K562 (cell line): ENCODE results near the gene GEMIN7. TPM values are rescaled to one million over a fixed set of nuclear protein-coding genes. Genes with fewer than 3 reads are reported as not detected.

Experiments used
- ATAC-seq: fragments of 200-7000 bp; cut with Tn5 transposase; 3 replicates; pipeline ENCODE4 v1.9.1; 2020; ENCODE audit warnings: moderate library complexity
- BruUV-seq: library from RNA; stranded (reverse); fragments of 400-500 nt; replicated peaks from 2 replicates; lab custom pipeline; 2021; lab: Mats Ljungman, UMichigan
- CTCF ChIA-PET: fragments of 300-600 bp; formaldehyde crosslinking; extraction: SDS; loops from one replicate; lab custom pipeline; 2021; ENCODE audit warnings: low intra/inter-chr PET ratio; lab: Yijun Ruan, JAX
- POLR2A ChIA-PET: fragments of 300-600, 350-650 bp; sonication (Branson Sonifier 250); formaldehyde crosslinking; extraction: SDS; loops from one replicate; lab custom pipeline; 2021; ENCODE audit warnings: antibody characterized with exemption, inconsistent platforms; lab: Yijun Ruan, JAX
- DNase-seq, 4 experiments: peaks; one replicate each; pipeline versions ENCODE4 v3.0.0 to v3.0.0-alpha.2; 2011 to 2018; ENCODE audit warnings: low spot score in 3 of 4, mixed read lengths in 3 of 4; ENCODE audit errors: extremely low read depth in 1 of 4
- FAIRE-seq: peaks from 2 replicates; lab custom pipeline; 2011; peaks lifted over from hg19 to GRCh38; lab: Jason Lieb, UNC
- H2AFZ ChIP-seq: 2 replicates; pipeline ENCODE4 v1.6.0; 2011; ENCODE audit warnings: low read depth, low read length, control low read depth, inconsistent platforms
- H3K27ac ChIP-seq: fragments of 200-600 bp; 3 replicates; pipeline ENCODE4 v1.8.0; 2011; ENCODE audit warnings: low read depth, mild to moderate bottlenecking, control low read depth, inconsistent platforms, low read length, moderate library complexity, mixed read lengths; ENCODE audit errors: extremely low read depth
- H3K27me3 ChIP-seq, 2 experiments: fragments of 300-600 bp in 1 of 2; 2 replicates in 1 of 2; 3 replicates in 1 of 2; pipeline versions ENCODE4 v1.6.0 to v1.8.0; 2011; ENCODE audit warnings: inconsistent platforms in 2 of 2, low read length in 2 of 2, mild to moderate bottlenecking in 1 of 2, mixed read lengths in 1 of 2, moderate library complexity in 1 of 2; ENCODE audit not compliant: control insufficient read depth in 2 of 2, insufficient read depth in 2 of 2
- H3K36me3 ChIP-seq: fragments of 300-600 bp; 3 replicates; pipeline ENCODE4 v1.8.0; 2011; ENCODE audit warnings: mild to moderate bottlenecking, low read length, inconsistent platforms; ENCODE audit not compliant: control insufficient read depth, insufficient read depth
- H3K4me1 ChIP-seq, 2 experiments: fragments of 200-600 bp in 1 of 2; replicated peaks in 1 of 2; 2 replicates in 1 of 2; 3 replicates in 1 of 2; pipeline versions ENCODE4 v1.5.1 to v1.8.0; 2011; ENCODE audit warnings: inconsistent platforms in 2 of 2, low read length in 2 of 2, mild to moderate bottlenecking in 1 of 2, mixed read lengths in 1 of 2, moderate library complexity in 1 of 2; ENCODE audit not compliant: control insufficient read depth in 2 of 2, insufficient read depth in 2 of 2
- H3K4me2 ChIP-seq: 2 replicates; pipeline ENCODE4 v1.6.1; 2011; ENCODE audit warnings: low read length, control low read depth, inconsistent platforms, mixed read lengths; ENCODE audit not compliant: insufficient read depth
- H3K4me3 ChIP-seq: fragments of 200-600 bp; sonication (generic), shearing (Covaris generic); 2 replicates; pipeline ENCODE4 v1.5.1; 2016; ENCODE audit warnings: control low read depth, inconsistent platforms
- H3K79me2 ChIP-seq: fragments of 200-600 bp; 3 replicates; pipeline ENCODE4 v1.8.0; 2011; ENCODE audit warnings: low read length, inconsistent platforms; ENCODE audit not compliant: control insufficient read depth, insufficient read depth
- H3K9ac ChIP-seq, 2 experiments: 2 replicates each; pipeline versions ENCODE4 v1.6.0 to v1.6.1; 2011; ENCODE audit warnings: low read depth in 2 of 2, low read length in 2 of 2, control low read depth in 1 of 2, inconsistent platforms in 1 of 2, mild to moderate bottlenecking in 1 of 2, mixed read lengths in 1 of 2; ENCODE audit not compliant: insufficient read depth in 1 of 2
- H3K9me1 ChIP-seq: one replicate; pipeline ENCODE4 v1.6.0; 2011; ENCODE audit warnings: inconsistent platforms, mild to moderate bottlenecking, low read length, moderate library complexity; ENCODE audit not compliant: control insufficient read depth, insufficient read depth
- H3K9me3 ChIP-seq: replicated peaks from 2 replicates; pipeline ENCODE4 v1.5.1; 2011; ENCODE audit warnings: low read depth, low read length, inconsistent platforms; ENCODE audit not compliant: control insufficient read depth, insufficient read depth
- H4K20me1 ChIP-seq: replicated peaks from 2 replicates; pipeline ENCODE4 v1.6.1; 2011; ENCODE audit warnings: low read length, inconsistent platforms, mixed read lengths; ENCODE audit not compliant: control insufficient read depth, insufficient read depth
- MYBL2 ChIP-seq, 2 experiments: fragments of 450-650 bp in 1 of 2; sonication (generic) in 1 of 2; formaldehyde crosslinking in 1 of 2; IDR thresholded peaks; 2 replicates each; pipeline versions ENCODE4 v1.6.1 to v1.8.1; 2017 to 2022; ENCODE audit warnings: borderline replicate concordance in 1 of 2, inconsistent platforms in 1 of 2, low read depth in 1 of 2, mild to moderate bottlenecking in 1 of 2, missing genetic modification reagents in 1 of 2, moderate library complexity in 1 of 2
- NR0B1 ChIP-seq: fragments of 450-650 bp; IDR thresholded peaks from one replicate; pipeline ENCODE4 v1.6.1; 2018; ENCODE audit warnings: mild to moderate bottlenecking, moderate library complexity; ENCODE audit not compliant: partially characterized antibody
- NR2F6 ChIP-seq: fragments of 450-650 bp; formaldehyde crosslinking; IDR thresholded peaks from 2 replicates; pipeline ENCODE4 v1.4.0; 2020; ENCODE audit warnings: mild to moderate bottlenecking
- SP1 ChIP-seq: sonication (generic); formaldehyde crosslinking; IDR thresholded peaks from 2 replicates; pipeline ENCODE4 v1.8.1; 2022; ENCODE audit warnings: mild to moderate bottlenecking, missing genetic modification reagents
- WGBS: fragments of 100-300 bp; shearing (Covaris generic); methylation state at CpG from one replicate; pipeline ENCODE4 v1.1.6; 2016; ENCODE audit warnings: low coverage, mixed read lengths; ENCODE audit not compliant: insufficient coverage; ENCODE audit errors: missing lambda C conversion rate; 5-methylcytosine and 5-hydroxymethylcytosine counted together
- in situ Hi-C: fragments of 300-500 bp; cut with MboI; formaldehyde crosslinking; loops from 4 replicates; pipeline ENCODE4 v1.15.0; 2018; ENCODE audit warnings: inconsistent platforms, mixed read lengths
- intact Hi-C: fragments of 100-400 bp; cut with micrococcal nuclease; formaldehyde crosslinking; loops from 2 replicates; pipeline ENCODE4 v1.14.2; 2022
- polyA plus RNA-seq, 8 experiments: library from polyadenylated mRNA; depleted of rRNA in 4 of 8; stranded (reverse) in 5 of 8; unstranded in 3 of 8; fragments of >200 nt; fragmentation: Nextera tagmentation in 2 of 8; fragmentation: Illumina TruSeq in 1 of 8; extraction: Ambion mirVana in 2 of 8; extraction: Trizol in 1 of 8; gene quantifications; 2 replicates each; pipeline versions ENCODE4 v1.2.1 to v1.2.3, GENCODE V29; 2011 to 2014; ENCODE audit warnings: inconsistent platforms in 1 of 8, missing spikeins in 1 of 8
- total RNA-seq, 7 experiments: library from RNA; depleted of rRNA in 6 of 7; stranded (reverse); fragments of >200 nt in 6 of 7; fragmentation: Illumina TruSeq in 2 of 7; extraction: Trizol in 2 of 7; gene quantifications; 2 replicates each; pipeline versions ENCODE4 v1.2.1 to v1.2.3, GENCODE V29; 2011 to 2021; ENCODE audit warnings: low replicate concordance in 1 of 7
- TF ChIP-seq, protein P1 (sequence below): fragments of 450-650 bp; IDR thresholded peaks from 2 replicates; pipeline ENCODE4 v1.7.1; 2018; ENCODE audit warnings: mild to moderate bottlenecking, low read depth; ENCODE audit not compliant: partially characterized antibody

Gene GEMIN7
- total and polyA plus RNA-seq, 9 of the 15 experiments (the other 6 are each of a cell fraction or from before 2014, with no cell fraction given), result 23.1 to 124 (median 54.9) TPM

DNA sequence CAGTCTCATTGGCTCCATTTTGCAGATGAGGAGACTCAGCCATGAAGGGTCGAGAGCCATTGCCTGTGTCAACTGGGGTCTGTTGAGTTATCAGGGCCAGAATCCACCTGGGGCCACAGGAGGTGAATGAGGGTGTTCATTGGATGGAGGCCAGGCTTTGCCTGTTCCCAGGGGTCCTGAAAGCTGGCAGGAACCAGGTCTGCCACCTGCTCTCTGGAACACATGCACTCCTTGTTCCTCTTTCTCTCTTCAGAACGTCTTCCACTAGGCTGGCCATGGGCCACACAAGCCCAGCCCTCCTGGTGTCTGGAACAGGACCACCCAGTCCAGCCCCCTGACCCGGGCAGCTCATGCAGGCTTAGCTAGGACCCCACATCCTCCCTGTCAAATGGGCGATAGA is 35.1 kb downstream of the GEMIN7 start:
- Histone ChIP-seq H3K4me2 (no peak overlapping the region), H3K79me2 (peaks cover 80% of the 10 kb centered on the region)
- BruUV-seq, result no TSS peak

More for the DNA sequence above, 35.1 kb downstream of the GEMIN7 start:
- no peaks in the 10 kb centered on the region for H3K27me3 ChIP-seq
- H3K27ac ChIP-seq, result no peak overlapping the region
- in situ Hi-C loops, result no loop called here
- peaks cover 5% of the 10 kb centered on the region for H3K9me1 ChIP-seq
- peaks cover 8 to 40% of the 10 kb centered on the region in 2 experiments; a peak in 4 of 5 replicates for H3K4me1 ChIP-seq
- 72% methylated on average over 3 of the region's 4 CpGs for WGBS
- peaks cover 33% of the 10 kb centered on the region for H4K20me1 ChIP-seq
- DNase-seq, result no peak
- TF ChIP-seq NR0B1 (no peak), SP1 (CRISPR knock-in tag) (no peak), NR2F6 (CRISPR knock-in tag) (no peak), MYBL2 (IDR thresholded peaks at IDR 0.05; ENCODE audit: low read depth) (no peak), MYBL2 (CRISPR knock-in tag; IDR thresholded peaks at IDR 0.05; ENCODE audit: borderline replicate concordance) (no peak)
- TF ChIP-seq, protein P1, sequence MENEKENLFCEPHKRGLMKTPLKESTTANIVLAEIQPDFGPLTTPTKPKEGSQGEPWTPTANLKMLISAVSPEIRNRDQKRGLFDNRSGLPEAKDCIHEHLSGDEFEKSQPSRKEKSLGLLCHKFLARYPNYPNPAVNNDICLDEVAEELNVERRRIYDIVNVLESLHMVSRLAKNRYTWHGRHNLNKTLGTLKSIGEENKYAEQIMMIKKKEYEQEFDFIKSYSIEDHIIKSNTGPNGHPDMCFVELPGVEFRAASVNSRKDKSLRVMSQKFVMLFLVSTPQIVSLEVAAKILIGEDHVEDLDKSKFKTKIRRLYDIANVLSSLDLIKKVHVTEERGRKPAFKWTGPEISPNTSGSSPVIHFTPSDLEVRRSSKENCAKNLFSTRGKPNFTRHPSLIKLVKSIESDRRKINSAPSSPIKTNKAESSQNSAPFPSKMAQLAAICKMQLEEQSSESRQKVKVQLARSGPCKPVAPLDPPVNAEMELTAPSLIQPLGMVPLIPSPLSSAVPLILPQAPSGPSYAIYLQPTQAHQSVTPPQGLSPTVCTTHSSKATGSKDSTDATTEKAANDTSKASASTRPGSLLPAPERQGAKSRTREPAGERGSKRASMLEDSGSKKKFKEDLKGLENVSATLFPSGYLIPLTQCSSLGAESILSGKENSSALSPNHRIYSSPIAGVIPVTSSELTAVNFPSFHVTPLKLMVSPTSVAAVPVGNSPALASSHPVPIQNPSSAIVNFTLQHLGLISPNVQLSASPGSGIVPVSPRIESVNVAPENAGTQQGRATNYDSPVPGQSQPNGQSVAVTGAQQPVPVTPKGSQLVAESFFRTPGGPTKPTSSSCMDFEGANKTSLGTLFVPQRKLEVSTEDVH, result no peak
- peaks cover 23% of the 10 kb centered on the region; the same call in 2 of the 3 replicates for H3K36me3 ChIP-seq
- POLR2A ChIA-PET, result interaction anchor here (1.5 kb wide), 1 partner anchor 14 kb away, joined by 4 read pairs; no protein-coding TSS in a partner anchor
- H2AFZ ChIP-seq, result no peak overlapping the region
- no peak overlapping the region for H3K4me3 ChIP-seq
- ATAC-seq, result no peak
- intact Hi-C loops, result no loop called here
- no peaks in the 10 kb centered on the region for H3K9me3 ChIP-seq
- no peak overlapping the region for H3K9ac ChIP-seq
- CTCF ChIA-PET, result no interaction called here
- no peak for FAIRE-seq
